HG03457 (cell line): ENCODE measurements around the gene SLC25A47.
A peak's percentile ranks its signal among the peaks of the same experiment; 100 is the strongest.
"Not testable (repeated sequence)": the region's sequence is repeated elsewhere in the genome, so short reads cannot be mapped to it uniquely, and the experiment has no call there.

Experiments
- ATAC-seq: cut with Tn5 transposase; IDR thresholded peaks from one replicate; pipeline ENCODE4 v1.9.1; 2021; ENCODE audit warnings: moderate number of reproducible peaks; ENCODE audit not compliant: unreplicated experiment

SLC25A47 gene

DNA sequence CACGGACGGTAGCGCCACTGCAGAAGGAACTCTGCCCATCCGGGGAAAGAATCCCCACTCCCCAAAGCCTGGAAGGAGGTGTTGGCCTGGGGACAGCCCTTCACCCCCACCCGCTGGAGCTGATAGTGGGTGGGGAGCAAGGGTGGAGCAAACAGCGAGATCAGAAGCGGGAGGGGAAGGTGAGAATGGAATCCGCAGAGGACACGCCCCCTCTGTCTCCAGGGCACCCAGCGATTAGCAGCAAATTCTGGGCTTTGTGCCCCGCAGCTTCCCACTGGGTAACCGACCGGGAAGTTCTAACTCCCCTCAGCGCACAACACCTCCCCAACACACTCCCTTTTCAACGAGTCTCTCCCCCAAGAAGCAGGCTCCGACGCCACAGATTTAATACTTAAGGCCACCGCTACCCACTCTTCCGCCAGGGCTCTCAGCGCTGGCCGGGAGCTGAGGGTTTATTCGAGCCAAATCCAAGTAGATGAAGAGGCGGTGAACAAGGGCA is 18.3 kb upstream of the SLC25A47 start:
- ATAC-seq: no peak

- no peak for ATAC-seq
Measured at GRCh38 chr14:100305324-100306100, 17.6 kb upstream of the SLC25A47 start.

DNA sequence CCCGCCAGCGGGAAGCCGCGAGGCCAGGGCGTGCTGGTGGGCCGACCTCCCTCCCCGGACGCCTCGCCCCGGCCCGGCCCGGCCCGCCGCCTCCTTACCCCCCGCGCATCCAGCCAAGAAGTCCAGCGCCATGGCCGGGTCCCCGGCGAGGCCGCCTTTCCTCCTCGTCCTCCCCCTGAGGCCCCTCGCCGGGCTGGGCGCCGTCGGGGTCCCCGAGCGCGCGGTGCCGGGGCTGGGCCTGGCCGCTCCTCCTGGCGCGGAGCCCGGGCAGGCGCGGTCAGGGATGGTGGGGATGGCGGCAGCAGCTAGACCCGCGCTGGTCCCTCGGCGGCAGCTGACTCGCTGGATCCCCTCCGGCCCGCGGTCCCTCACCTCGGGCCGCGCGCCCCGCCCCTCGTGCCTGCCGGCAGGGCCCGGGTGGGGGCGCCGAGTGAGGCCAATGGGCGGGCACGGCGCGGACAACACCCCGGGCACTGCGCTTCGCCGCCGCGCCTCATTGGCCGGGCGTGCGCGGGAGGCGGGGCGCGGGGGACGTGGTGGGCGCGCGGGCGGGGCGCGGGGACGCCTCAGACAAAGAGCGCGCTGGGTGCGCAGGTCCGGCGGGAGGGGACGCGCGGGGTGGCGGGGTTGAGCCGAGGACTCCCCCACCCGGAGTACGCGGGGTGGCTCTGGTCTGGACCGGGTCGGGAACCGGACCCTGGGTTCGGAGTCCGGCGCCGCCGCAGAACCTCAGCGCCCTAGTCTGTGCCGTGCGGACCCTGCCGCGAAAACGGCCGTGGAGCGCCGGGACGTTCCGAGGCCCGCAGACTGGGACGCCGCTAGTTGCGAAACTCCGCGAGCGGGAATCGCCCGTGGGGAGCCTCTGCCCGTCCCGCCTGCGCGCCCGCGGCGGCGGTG is 16.8 kb upstream of the SLC25A47 start, which contains the start of gene SLC25A29:
TSS of gene SLC25A29 (minus strand) at position 344 of the 897 bp plus-strand sequence. CDS start at position 132, 212 bp downstream.
- peak; percentile 81 for ATAC-seq

DNA sequence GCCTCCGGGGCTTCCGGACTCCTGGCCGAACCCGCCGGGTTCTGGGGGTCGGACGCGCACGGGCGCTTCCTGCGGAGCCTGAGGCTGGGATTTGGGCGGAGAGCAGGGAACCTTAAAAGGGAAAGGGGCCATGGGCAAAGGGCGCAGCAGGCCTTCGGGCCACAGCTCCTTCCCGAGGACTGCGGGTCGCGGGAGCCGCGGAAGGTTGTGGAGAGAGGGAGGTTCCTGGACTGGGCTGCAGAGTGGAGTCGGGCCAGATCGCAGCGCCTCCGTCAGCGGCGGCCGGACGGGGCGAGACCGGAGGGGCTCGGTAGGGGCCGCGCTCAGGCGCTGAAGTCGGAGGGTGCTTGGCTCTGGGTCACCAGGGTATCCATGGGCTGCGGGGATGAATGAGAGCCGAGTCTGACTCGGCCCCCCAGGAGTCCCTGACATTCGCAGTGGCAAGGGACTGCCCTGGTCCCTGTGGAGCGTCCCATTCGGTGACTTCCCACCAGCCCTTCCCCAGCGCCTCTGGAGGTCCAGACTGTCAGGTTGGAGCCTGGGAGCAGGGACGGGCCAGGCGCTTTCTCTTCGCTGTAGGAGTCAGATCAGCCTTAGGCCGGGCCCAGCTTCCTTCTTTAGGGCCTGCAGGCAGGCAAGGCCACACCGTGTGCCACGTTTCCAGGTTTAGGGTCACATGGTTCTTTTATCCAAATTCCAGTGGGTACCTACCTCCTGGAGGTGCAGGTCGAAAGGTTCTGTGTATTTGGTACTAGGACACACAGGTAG is 16.0 kb upstream of the SLC25A47 start:
- peak; percentile 7 for ATAC-seq

DNA sequence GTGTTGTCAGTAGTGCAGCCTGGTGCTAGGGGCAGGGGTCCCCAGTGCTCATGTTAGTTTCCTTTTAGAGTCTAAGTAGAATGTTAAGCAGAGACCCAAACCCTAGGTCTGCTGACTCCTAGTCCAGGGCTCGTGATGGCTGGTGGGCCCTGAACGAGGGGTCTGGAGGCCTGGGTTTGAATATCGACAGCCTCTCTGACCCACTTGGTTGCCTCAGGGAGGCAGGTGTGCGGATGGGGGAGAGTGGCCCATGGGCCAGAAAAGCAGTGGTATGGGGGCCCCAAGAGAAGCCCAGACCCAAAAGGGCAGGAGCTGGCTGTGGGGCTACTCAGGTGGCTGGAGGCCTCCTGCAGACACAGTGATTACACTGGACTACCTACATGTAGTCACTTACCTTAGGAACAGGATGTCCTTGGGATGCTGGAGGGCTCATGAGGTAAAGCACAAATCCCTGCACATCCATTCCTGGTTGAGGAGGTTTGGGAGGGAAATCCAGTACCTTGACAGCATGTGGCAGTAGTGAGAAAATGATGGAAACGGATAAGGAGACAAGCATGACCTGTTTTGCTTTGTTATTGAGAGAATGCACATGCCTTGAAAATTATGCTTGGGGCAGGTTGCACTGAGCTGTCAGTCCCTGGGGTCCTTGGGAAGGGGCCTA is 15.2 kb upstream of the SLC25A47 start:
- no peak for ATAC-seq

- ATAC-seq: not testable (repeated sequence)
Measured at GRCh38 chr14:100308427-100308792, 14.7 kb upstream of the SLC25A47 start.

DNA sequence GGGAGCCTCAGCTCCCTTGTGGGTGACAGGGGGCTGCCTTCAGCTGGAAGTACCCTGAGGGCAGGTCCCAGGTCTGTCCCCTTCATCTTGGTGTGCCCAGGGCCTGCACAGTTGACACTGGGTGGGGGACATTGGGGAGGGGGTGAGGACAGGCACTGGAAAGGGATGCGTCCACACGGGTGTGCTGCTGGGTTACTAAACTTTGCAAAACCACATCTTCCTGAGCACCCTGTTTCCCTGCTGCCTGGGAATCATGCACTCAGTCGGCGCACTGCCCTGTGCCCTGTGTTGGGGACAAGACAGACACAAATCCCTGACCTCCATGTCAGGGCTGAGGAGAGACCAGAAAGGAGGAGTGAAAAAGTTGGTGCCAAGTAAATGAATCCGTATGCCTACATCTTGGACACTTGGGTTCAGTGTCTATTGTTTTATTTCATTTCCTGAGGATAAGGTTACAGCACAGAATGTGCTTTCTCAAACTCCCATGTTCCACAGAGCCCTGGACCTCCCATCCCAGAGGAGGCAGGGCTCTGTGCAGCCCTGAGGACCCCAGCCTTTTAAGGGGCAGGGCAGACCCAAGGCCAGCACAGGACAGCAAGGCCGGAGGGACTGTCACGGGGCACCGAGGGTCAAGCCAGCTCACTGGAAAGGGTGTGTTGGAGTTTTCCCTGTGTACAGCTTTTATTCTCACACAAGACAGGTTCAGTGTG is 14.0 kb upstream of the SLC25A47 start:
- ATAC-seq: no peak

- ATAC-seq: not testable (repeated sequence)
Measured at GRCh38 chr14:100312110-100312876, 10.8 kb upstream of the SLC25A47 start.

GRCh38 chr14:100312877-100313400 is 10.2 kb upstream of the SLC25A47 start:
- no peak for ATAC-seq

GRCh38 chr14:100313464-100314230 is 9.5 kb upstream of the SLC25A47 start:
- no peak for ATAC-seq

DNA sequence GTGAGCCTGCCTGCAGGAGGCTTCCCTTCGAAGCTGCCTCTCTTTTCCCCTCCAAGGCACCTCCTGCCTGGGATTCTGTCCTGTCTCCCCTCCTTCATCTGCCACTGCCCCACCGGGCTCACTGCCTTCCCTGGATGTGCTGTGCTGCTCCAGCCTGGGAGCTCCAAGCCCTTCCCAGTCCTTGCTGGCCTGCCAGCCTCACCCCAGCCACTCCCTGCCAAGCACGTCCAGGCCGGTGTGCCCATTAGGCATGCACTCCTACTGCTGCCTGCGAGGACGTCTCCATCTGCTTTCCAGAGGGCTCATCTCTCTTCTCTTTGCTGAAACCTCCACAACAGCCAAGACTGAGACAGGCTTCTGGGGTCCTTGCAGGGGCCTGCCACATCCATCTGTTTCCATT is 8.4 kb upstream of the SLC25A47 start:
- no peak for ATAC-seq

DNA sequence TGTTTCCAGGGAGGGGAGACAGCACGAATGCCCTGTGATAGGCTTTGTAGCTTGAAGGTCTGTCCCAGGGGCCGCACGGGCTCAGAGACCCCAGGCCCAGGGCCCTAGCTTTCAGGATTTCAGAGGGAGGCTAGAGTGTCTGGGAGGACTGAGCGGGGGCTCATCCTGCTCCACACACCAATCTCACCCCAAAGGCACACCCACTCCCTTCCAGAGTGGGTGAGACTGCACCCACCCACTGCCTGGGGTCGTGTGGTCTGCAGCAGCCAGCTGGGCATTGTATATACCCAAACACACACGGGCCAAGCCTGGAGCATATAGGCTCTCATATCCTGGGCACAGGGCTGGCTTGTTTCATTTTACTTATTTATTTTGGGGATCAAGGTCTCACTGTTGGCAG is 5.8 kb upstream of the SLC25A47 start:
- ATAC-seq: no peak

DNA sequence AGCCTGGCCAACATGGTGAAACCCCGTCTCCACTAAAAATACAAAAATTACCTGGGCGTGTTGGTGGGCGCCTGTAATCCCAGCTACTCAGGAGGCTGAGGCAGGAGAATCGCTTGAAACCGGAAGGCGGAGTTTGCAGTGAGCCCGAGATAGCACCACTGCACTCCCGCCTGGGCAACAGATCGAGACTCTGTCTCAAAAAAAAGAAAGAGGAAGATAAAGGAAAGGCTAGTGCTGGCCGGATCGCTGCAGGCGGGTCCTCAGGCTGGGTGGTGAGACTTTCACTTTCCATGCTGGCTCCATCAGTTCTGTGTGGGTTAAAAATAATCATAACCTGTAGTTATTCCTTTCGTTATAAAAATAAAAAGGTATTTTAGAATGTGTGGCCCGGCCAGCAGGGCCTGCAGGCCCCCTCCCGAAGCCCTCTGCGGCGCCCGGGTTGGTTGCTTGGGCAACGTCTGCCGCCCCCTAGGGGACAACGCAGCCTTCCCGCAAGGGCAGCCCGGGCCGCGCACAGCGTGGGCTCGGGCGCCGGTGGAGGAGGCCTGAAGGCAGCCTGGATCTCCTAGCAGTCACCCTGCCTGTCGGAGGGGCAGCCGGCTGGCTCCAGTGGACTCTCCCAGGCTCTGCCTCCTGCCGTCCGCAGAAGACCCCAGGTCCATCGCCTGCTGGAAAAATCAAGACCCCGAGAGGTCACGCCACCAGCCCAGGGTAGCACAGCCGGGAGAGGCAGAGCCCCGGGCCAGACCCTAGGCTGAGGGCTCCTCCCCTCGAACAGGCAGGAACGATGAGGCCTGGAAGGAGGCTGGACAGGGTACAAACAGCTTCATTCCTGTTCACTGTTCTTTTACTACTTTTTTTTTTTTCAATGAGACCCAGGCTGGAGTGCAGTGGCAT is 5.0 kb upstream of the SLC25A47 start:
- ATAC-seq: peak; percentile 83

- ATAC-seq: no peak
Measured at GRCh38 chr14:100320157-100320856, 2.8 kb upstream of the SLC25A47 start.

- no peak for ATAC-seq
Measured at GRCh38 chr14:100321473-100322137, 1.5 kb upstream of the SLC25A47 start.
